ENCODE data around the gene CPLANE1.

- TF ChIP-seq, protein P1, sequence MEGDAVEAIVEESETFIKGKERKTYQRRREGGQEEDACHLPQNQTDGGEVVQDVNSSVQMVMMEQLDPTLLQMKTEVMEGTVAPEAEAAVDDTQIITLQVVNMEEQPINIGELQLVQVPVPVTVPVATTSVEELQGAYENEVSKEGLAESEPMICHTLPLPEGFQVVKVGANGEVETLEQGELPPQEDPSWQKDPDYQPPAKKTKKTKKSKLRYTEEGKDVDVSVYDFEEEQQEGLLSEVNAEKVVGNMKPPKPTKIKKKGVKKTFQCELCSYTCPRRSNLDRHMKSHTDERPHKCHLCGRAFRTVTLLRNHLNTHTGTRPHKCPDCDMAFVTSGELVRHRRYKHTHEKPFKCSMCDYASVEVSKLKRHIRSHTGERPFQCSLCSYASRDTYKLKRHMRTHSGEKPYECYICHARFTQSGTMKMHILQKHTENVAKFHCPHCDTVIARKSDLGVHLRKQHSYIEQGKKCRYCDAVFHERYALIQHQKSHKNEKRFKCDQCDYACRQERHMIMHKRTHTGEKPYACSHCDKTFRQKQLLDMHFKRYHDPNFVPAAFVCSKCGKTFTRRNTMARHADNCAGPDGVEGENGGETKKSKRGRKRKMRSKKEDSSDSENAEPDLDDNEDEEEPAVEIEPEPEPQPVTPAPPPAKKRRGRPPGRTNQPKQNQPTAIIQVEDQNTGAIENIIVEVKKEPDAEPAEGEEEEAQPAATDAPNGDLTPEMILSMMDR (IDR thresholded peaks at IDR 0.05) = no peak
- no peak for TF ChIP-seq POLR2A (IDR thresholded peaks at IDR 0.05)
Observed at GRCh38 chr5:37198061-37198460, 51.1 kb downstream of the CPLANE1 start.
